Mesothelial cell of epicardium (in vitro differentiated cells): ENCODE results near the gene PC. TPM values are rescaled to one million over a fixed set of nuclear protein-coding genes. Genes with fewer than 3 reads are reported as not detected.
A peak's percentile ranks its signal among the peaks of the same experiment; 100 is the strongest.

Experiments
- DNase-seq, 2 experiments: peaks; one replicate each; pipeline ENCODE4 v3.0.0; 2021; ENCODE audit warnings: low spot score in 2 of 2; ENCODE audit not compliant: unreplicated experiment in 2 of 2
- H3K27ac Mint-ChIP-seq: 2 replicates; pipeline ENCODE4 v1.8.0; 2021; ENCODE audit warnings: mixed read lengths
- H3K27me3 Mint-ChIP-seq: 2 replicates; pipeline ENCODE4 v1.8.0; 2021; ENCODE audit warnings: low read depth, mixed read lengths
- H3K36me3 Mint-ChIP-seq: 2 replicates; pipeline ENCODE4 v1.8.0; 2021; ENCODE audit warnings: mixed read lengths
- H3K4me1 Mint-ChIP-seq: 2 replicates; pipeline ENCODE4 v1.8.0; 2021; ENCODE audit warnings: mixed read lengths
- H3K4me3 Mint-ChIP-seq: 2 replicates; pipeline ENCODE4 v1.8.0; 2021; ENCODE audit warnings: mild to moderate bottlenecking, moderate library complexity, mixed read lengths
- H3K9me3 Mint-ChIP-seq: 2 replicates; pipeline ENCODE4 v1.8.0; 2021; ENCODE audit warnings: mixed read lengths
- CTCF ChIP-seq: fragments of 200-600 bp; sonication (generic); IDR thresholded peaks from one replicate; pipeline ENCODE4 v1.5.0; 2021; ENCODE audit warnings: antibody characterized with exemption; ENCODE audit not compliant: unreplicated experiment
- total RNA-seq: library from RNA; stranded (reverse); gene quantifications from 3 replicates; pipeline ENCODE4 v1.2.1, GENCODE V29; 2021

The PC gene
- total RNA-seq, 1 donor from 2014 or later, result 9.5 TPM

GRCh38 chr11:66956689-66957290 is 1.4 kb downstream of the PC start:
- peaks cover 10% of the 10 kb centered on the region for H3K27me3 Mint-ChIP-seq
- H3K4me1 Mint-ChIP-seq, result peaks cover 23% of the 10 kb centered on the region
- H3K4me3 Mint-ChIP-seq, result peak overlapping the region; percentile 60
- TF ChIP-seq CTCF, result no peak
- peak overlapping the region; percentile 74 for H3K27ac Mint-ChIP-seq
- no peaks in the 10 kb centered on the region for H3K36me3 Mint-ChIP-seq
- H3K9me3 Mint-ChIP-seq, result no peaks in the 10 kb centered on the region
- no peak for DNase-seq

GRCh38 chr11:66953081-66953833 is 4.9 kb downstream of the PC start:
- DNase-seq, result no peak
- H3K4me3 Mint-ChIP-seq, result no peak overlapping the region
- H3K4me1 Mint-ChIP-seq, result peaks cover 22% of the 10 kb centered on the region
- H3K27me3 Mint-ChIP-seq, result no peaks in the 10 kb centered on the region
- no peaks in the 10 kb centered on the region for H3K36me3 Mint-ChIP-seq
- no peak for TF ChIP-seq CTCF
- peak overlapping the region; percentile 47 for H3K27ac Mint-ChIP-seq
- H3K9me3 Mint-ChIP-seq, result no peaks in the 10 kb centered on the region

- DNase-seq, result no peak
- Mint-ChIP-seq H3K27ac (peak overlapping the region; percentile 53), H3K4me1 (peaks cover 19% of the 10 kb centered on the region), H3K36me3 (no peaks in the 10 kb centered on the region), H3K9me3 (no peaks in the 10 kb centered on the region), H3K4me3 (no peak overlapping the region), H3K27me3 (no peaks in the 10 kb centered on the region)
- no peak for TF ChIP-seq CTCF
These were observed 6.3 kb downstream of the PC start for GRCh38 chr11:66951927-66952337.

- no peak for DNase-seq
- Mint-ChIP-seq H3K4me3 (no peak overlapping the region), H3K27me3 (no peaks in the 10 kb centered on the region), H3K36me3 (no peaks in the 10 kb centered on the region), H3K27ac (no peak overlapping the region), H3K9me3 (no peaks in the 10 kb centered on the region), H3K4me1 (peaks cover 14% of the 10 kb centered on the region)
- TF ChIP-seq CTCF, result no peak
These were observed 7.0 kb downstream of the PC start for GRCh38 chr11:66951135-66951534.

GRCh38 chr11:66950112-66950535 is 8.1 kb downstream of the PC start:
- H3K36me3 Mint-ChIP-seq, result no peaks in the 10 kb centered on the region
- DNase-seq, result no peak
- H3K4me3 Mint-ChIP-seq, result no peak overlapping the region
- H3K4me1 Mint-ChIP-seq, result peaks cover 14% of the 10 kb centered on the region
- H3K9me3 Mint-ChIP-seq, result no peaks in the 10 kb centered on the region
- no peaks in the 10 kb centered on the region for H3K27me3 Mint-ChIP-seq
- H3K27ac Mint-ChIP-seq, result peak overlapping the region; percentile 54
- TF ChIP-seq CTCF, result no peak
